MCF 10A (cell line): Measurements from ENCODE around the gene AGBL1. TPM values are rescaled to one million over a fixed set of nuclear protein-coding genes. Genes with fewer than 3 reads are reported as not detected.
A peak's percentile ranks its signal among the peaks of the same experiment; 100 is the strongest.

ENCODE experiments used
- BruUV-seq: library from RNA; stranded (reverse); fragments of 400-500 nt; replicated peaks from 2 replicates; lab custom pipeline; 2021; lab: Mats Ljungman, UMichigan
- CTCF ChIA-PET: fragments of 300-600 bp; sonication (Branson Sonifier 250); formaldehyde crosslinking; extraction: SDS; loops from one replicate; lab custom pipeline; 2021; ENCODE audit warnings: antibody characterized with exemption, inconsistent platforms; lab: Yijun Ruan, JAX
- POLR2A ChIA-PET: fragments of 300-600, 350-650 bp; sonication (Branson Sonifier 250); formaldehyde crosslinking; extraction: SDS; loops from one replicate; lab custom pipeline; 2020; ENCODE audit warnings: antibody characterized with exemption, inconsistent platforms; lab: Yijun Ruan, JAX
- DNase-seq: peaks from one replicate; pipeline ENCODE4 v3.0.0-alpha.2; 2018; ENCODE audit not compliant: unreplicated experiment
- H3K27ac Mint-ChIP-seq: one replicate; pipeline ENCODE4 v1.8.0; 2022; ENCODE audit warnings: mild to moderate bottlenecking, low read depth, mixed read lengths; ENCODE audit not compliant: unreplicated experiment
- H3K27me3 Mint-ChIP-seq: one replicate; pipeline ENCODE4 v1.8.0; 2022; ENCODE audit warnings: mixed read lengths; ENCODE audit not compliant: insufficient read depth, unreplicated experiment
- H3K36me3 Mint-ChIP-seq: one replicate; pipeline ENCODE4 v1.8.0; 2022; ENCODE audit warnings: mild to moderate bottlenecking, moderate library complexity, mixed read lengths; ENCODE audit not compliant: insufficient read depth, unreplicated experiment
- H3K4me1 Mint-ChIP-seq: one replicate; pipeline ENCODE4 v1.8.0; 2022; ENCODE audit warnings: mixed read lengths; ENCODE audit not compliant: insufficient read depth, unreplicated experiment
- H3K4me3 Mint-ChIP-seq: one replicate; pipeline ENCODE4 v1.8.0; 2022; ENCODE audit warnings: mild to moderate bottlenecking, moderate library complexity, mixed read lengths; ENCODE audit not compliant: unreplicated experiment
- H3K9me3 Mint-ChIP-seq: one replicate; pipeline ENCODE4 v1.8.0; 2022; ENCODE audit warnings: mixed read lengths; ENCODE audit not compliant: unreplicated experiment
- CTCF ChIP-seq: fragments of 200-600 bp; IDR thresholded peaks from one replicate; pipeline ENCODE4 v1.8.0; 2022; ENCODE audit warnings: antibody characterized with exemption, mild to moderate bottlenecking; ENCODE audit not compliant: unreplicated experiment
- intact Hi-C: fragments of 100-400 bp; cut with micrococcal nuclease; formaldehyde crosslinking; loops from 2 replicates; pipeline ENCODE4 v1.14.1; 2022
- total RNA-seq: library from RNA; stranded (reverse); gene quantifications from 2 replicates; pipeline ENCODE4 v1.2.3, GENCODE V29; 2022

AGBL1 gene
- total RNA-seq, 1 experiment from 2014 or later, result not detected

- intact Hi-C loops, result no loop called here
- H3K27me3 Mint-ChIP-seq, result no peaks in the 10 kb centered on the region
- POLR2A ChIA-PET, result no interaction called here
- CTCF ChIA-PET, result interaction anchor here (1.1 to 1.2 kb wide), 2 partner anchors 16 to 58 kb away, joined by 3 to 4 read pairs; no protein-coding TSS in a partner anchor
- no TSS peak for BruUV-seq
- no peaks in the 10 kb centered on the region for H3K4me1 Mint-ChIP-seq
- H3K27ac Mint-ChIP-seq, result no peak overlapping the region
- no peaks in the 10 kb centered on the region for H3K36me3 Mint-ChIP-seq
- no peak for DNase-seq
- no peaks in the 10 kb centered on the region for H3K9me3 Mint-ChIP-seq
- TF ChIP-seq CTCF, result no peak
- H3K4me3 Mint-ChIP-seq, result no peak overlapping the region
These were observed 631.8 kb downstream of the AGBL1 start for GRCh38 chr15:86711476-86711875.

- H3K4me1 Mint-ChIP-seq, result no peaks in the 10 kb centered on the region
- DNase-seq, result no peak
- no peaks in the 10 kb centered on the region for H3K27me3 Mint-ChIP-seq
- no peak for TF ChIP-seq CTCF
- ChIA-PET CTCF (interaction anchor here (0.6 kb wide), 1 partner anchor 84 kb away, joined by 4 read pairs; no protein-coding TSS in a partner anchor), POLR2A (no interaction called here)
- H3K9me3 Mint-ChIP-seq, result no peaks in the 10 kb centered on the region
- no peak overlapping the region for H3K4me3 Mint-ChIP-seq
- H3K36me3 Mint-ChIP-seq, result peaks cover 7% of the 10 kb centered on the region
- intact Hi-C loops, result no loop called here
- no TSS peak for BruUV-seq
- no peak overlapping the region for H3K27ac Mint-ChIP-seq
These were observed 634.6 kb downstream of the AGBL1 start for GRCh38 chr15:86714241-86714640.

- ChIA-PET CTCF (interaction anchor here (0.6 to 0.9 kb wide), 2 partner anchors 8 to 470 kb away, joined by 3 read pairs; no protein-coding TSS in a partner anchor), POLR2A (interaction anchor here (0.6 kb wide), 1 partner anchor 1809 kb away, joined by 6 read pairs; no protein-coding TSS in a partner anchor)
- no TSS peak for BruUV-seq
- Mint-ChIP-seq H3K27ac (no peak overlapping the region), H3K4me1 (peaks cover 7% of the 10 kb centered on the region), H3K4me3 (no peak overlapping the region), H3K9me3 (no peaks in the 10 kb centered on the region), H3K27me3 (no peaks in the 10 kb centered on the region), H3K36me3 (no peaks in the 10 kb centered on the region)
- no peak for TF ChIP-seq CTCF
- no peak for DNase-seq
- intact Hi-C loops, result no loop called here
These were observed 646.0 kb downstream of the AGBL1 start for GRCh38 chr15:86725628-86726027.

GRCh38 chr15:86735247-86736040, 655.8 kb downstream of the AGBL1 start:
- no TSS peak for BruUV-seq
- H3K9me3 Mint-ChIP-seq, result no peaks in the 10 kb centered on the region
- H3K36me3 Mint-ChIP-seq, result no peaks in the 10 kb centered on the region
- no peaks in the 10 kb centered on the region for H3K27me3 Mint-ChIP-seq
- no peak overlapping the region for H3K27ac Mint-ChIP-seq
- ChIA-PET CTCF (interaction anchor here (1.0 kb wide), 1 partner anchor 503 kb away, joined by 3 read pairs; no protein-coding TSS in a partner anchor), POLR2A (interaction anchor here (0.5 kb wide), 1 partner anchor 86 kb away, joined by 3 read pairs; no protein-coding TSS in a partner anchor)
- H3K4me3 Mint-ChIP-seq, result no peak overlapping the region
- TF ChIP-seq CTCF, result no peak
- intact Hi-C loops, result no loop called here
- no peaks in the 10 kb centered on the region for H3K4me1 Mint-ChIP-seq
- peak; percentile 25 for DNase-seq
